Forelimb muscle (tissue), 1 donor: Measurements from ENCODE around the gene RAB27B. TPM values are rescaled to one million over a fixed set of nuclear protein-coding genes. Genes with fewer than 3 reads are reported as not detected.
"Not testable (repeated sequence)": the region's sequence is repeated elsewhere in the genome, so short reads cannot be mapped to it uniquely, and the experiment has no call there.

Experiments
- DNase-seq: peaks from one replicate; pipeline ENCODE4 v3.0.0-alpha.2; 2013; ENCODE audit warnings: low read depth
- polyA plus RNA-seq: library from polyadenylated mRNA; unstranded; fragments of 120-200 nt; gene quantifications from one replicate; pipeline ENCODE4 v1.2.1, GENCODE V29; 2013; ENCODE audit not compliant: insufficient read length

Gene RAB27B
- polyA plus RNA-seq, 1 donor, result 0.61 TPM

DNA sequence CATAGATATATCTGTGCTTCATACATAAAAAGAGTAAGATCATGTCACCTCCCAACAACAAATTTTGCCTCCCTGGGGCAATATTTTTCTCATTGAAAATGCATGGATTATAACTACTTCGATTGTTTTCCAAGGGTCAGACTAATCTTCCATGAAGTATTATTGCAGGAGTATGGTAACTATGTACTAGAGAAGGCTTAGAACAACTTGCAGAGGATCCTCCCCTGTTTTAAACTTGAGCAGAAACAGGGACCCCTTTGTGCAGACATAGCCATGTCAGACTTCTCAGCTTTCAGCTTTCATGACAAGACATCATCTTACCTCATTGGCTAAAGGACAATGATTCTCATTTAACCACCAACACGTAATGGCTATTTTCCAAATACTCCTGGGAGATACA lies 13.2 kb upstream of the RAB27B start:
- DNase-seq, result no peak

DNA sequence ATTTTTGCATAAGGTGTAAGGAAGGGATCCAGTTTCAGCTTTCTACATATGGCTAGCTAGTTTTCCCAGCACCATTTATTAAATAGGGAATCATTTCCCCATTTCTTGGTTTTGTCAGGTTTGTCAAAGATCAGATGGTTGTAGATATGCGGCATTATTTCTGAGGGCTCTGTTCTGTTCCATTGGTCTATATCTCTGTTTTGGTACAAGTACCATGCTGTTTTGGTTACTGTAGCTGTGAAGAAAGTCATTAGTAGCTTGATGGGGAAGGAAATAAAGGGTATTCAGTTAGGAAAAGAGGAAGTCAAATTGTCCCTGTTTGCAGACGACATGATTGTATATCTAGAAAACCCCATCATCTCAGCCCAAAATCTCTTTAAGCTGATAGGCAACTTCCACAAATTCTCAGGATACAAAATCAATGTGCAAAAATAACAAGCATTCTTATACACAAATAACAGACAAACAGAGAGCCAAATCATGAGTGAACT lies 7.4 kb upstream of the RAB27B start:
- not testable (repeated sequence) for DNase-seq

DNA sequence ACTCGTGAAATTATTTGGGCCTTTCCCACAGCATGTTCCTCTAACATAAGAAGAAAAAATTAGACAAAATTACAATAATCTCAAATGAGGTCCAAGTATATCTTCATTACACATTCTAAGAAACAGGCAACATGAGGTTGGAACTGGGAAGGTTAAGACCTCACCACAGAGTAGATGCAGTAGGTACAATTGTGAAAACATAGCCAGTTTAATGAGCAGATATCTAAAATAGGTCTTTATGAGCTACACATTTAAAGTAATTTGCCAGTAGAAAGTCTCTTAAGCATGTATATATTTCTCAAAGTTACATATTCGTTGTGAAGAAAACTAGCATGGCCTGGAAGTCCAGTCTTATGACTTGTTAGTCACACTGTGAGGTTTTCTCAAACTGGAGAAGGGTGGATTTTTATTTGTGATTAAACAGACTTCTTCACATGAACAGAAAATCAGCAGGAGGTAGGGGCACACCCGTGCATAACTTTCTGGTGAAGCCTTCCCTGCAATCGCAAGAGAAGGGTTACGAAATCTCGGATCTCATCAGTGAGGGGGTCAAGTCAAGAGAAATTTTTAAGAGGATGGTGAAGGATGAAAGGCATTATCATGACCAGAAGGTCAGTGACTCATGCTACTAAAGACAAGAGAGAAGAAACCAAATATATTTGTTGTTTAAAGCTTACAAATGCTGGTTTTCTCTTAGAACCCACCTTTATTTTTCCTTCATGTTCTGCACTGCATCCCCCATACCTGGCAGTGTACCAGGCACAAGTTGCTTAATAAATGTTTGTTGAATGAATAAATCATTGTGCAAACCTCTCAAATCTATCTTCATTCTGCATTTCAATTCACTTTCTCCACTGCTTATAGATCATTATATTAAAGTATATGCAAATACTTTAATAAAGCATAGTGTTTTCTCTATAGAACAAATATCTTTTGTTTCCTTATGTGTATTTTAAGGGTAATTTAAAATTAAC lies 5.1 kb upstream of the RAB27B start:
- DNase-seq, result no peak

DNA sequence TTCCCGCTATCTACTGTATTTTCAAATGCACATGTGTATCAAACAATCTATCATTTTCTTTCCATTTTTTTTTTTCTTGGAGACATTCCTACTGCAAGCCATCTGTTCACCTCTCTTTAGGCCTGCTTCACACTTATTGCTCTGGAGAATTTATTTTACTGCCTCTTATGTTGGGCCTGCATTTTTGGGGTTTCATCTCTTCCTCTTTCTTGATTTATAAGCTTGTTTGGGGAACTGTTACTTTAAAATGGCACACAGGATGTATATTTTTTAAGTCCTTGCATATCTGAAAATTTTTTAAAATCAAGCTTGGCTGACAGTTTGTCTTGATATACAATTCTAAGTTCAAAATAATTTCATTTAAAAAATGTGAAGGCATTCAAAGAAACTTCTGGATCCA lies 3.5 kb upstream of the RAB27B start:
- DNase-seq, result no peak

DNA sequence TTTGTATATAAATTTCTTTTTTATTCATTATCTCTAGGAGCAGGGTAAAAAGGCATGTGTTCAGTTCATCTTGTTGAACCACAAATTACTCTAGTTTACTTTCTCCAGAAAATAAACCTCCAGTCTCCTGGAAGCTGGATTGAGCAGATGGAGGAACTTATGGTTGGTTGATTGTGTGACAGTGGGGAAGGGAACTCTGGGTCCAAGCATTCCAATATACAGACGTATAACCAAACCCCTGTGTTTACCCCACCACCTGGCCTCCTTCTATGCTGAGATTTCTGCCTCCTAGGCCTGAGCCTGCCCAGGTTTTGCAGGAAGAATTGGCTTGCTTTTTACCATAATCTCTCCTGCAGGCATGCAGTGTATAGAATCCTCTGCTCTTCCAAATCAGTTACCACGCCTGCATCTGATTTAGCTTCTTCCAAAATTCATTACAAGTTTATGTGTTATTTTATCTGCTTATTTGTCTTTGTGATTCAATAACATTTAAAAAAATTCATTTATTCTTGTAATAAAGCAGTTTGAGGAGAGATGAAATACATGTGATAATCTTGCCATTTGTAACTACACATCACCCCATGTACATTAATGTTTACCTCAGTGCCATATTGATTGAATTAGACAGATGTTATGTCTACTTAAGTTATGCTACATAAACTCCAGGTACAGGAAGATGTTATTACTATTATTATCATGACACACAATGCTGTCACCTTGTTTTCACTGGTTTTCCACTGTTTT lies 2.5 kb upstream of the RAB27B start:
- DNase-seq, result no peak

DNA sequence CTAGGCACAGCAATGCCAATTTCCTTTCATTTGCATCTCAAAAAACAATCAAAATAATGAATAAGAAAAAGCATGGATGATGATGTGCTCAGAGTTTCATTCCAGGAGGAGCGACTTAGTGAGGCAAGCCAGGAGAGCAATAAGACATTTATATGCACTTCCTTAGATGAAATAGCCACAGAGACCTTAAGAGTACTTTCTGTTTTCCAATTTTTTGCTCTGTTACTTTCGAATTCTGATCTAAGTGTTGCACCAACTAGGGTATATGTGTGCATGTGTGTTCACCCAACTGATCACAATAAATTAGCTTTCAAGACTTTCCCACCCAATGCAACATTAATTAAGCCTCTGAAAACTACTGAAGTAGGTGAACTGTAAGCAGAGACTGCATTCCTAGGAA lies 709 bp downstream of the RAB27B start:
- no peak for DNase-seq

DNA sequence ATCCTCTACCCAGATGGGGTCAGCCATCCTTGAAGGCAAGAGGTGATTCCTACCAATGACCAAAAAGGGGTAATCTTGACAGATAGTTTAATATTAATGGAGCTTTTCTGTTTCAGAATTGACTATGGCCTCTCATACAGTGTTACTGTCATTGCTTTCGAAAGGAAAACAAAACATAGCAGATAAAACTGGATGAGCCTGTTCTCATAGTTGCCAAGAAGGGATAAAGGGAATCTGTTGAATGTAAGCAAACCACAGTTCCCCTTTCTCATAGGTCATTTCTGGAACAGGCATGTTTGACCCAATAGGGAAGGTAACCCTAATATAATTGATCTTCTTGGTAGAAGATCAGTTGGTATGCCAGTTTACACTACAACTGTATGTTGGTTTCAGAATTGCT lies 1.6 kb downstream of the RAB27B start:
- DNase-seq, result no peak

DNA sequence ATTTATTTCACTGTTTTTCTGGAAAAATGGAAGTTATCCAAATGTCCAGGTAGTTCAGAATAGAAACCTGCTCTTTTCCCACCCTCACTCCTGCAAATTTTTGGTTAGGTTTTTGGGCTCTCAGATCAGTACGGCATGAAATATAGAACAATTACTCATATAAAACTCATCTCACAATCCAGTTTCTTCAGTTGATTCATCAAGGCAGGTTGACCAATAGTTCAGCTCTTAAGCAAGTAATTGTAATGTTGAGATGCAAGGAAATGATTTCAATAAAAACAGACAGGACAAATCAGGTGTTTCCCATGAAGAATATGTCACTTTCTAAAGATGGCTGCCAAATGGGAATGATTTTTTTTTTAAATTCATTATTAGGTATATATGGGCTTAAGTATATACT lies 2.0 kb downstream of the RAB27B start:
- no peak for DNase-seq

DNA sequence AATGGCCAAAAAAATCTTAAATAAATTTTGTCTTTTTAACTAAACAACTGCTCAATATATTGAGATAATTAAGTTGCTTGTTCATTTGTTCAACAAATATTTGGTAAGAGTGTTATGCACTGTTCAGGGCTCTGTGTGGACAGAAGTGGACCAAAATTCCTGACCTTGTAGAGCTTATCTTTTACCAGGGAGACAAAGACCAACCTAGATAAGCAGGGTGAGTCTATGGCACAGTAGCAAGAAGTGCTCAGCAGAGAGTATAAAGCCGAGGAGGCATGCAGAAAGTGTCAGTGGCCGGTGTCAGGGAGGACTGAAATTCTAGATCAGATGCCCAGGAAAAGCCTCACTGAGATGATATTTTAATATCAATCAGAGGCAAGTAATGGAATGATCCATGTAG lies 2.6 kb downstream of the RAB27B start:
- no peak for DNase-seq

DNA sequence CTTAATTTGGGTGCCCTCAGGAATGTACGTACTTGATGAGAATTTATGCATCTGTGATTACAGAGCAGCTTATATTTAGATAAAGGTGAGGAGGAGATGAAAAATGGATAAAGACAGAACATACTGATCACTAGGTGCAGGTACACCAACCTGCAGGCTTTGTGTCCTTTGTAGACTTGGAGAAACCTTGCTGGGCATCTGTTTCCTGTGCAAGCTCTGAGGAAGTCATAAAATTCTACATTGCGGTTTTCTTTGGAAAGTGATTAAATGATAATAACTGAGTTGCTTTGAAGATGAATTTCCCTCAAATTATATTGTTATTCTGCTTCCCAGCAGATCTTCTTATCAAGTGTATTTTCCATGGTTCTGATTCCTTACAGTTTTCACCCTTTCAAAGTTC lies 7.7 kb downstream of the RAB27B start:
- no peak for DNase-seq

DNA sequence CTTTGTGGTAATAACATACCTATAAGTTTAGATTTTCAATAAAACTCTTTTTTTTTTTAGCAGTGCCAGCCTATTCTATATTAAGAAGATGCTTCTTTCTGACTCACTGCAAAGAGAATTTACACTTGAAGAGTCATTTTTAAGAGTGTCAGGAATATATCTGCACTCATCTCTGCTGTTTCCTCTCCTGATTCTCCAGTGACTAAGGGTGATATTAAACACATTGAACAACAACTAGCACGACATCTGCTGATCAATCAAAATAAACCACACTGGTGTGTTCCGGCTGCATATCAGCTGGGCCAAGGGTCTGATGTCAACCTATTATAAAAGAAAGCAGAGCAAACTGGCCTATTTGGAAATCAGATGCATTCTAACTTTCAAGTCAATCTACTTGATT lies 15.0 kb downstream of the RAB27B start:
- DNase-seq, result no peak

DNA sequence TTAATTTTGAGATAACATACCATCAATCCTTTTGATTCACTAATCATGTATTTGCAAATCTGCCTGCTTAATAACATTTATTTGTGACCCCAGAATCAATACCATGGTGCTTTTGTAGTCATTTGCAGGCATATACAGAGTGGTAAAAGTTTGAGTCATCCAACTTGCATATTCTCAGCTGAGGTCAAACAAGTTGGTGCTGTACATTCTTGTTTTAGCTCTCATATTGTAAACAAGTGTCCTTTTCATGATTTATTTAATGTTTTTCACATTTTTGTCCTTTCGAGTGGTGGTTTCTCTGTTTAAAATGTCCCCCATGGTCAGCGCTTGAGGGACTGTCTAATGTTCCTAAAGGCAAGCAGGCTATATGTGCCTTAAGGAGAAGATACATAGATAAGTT lies 17.5 kb downstream of the RAB27B start:
- no peak for DNase-seq

DNA sequence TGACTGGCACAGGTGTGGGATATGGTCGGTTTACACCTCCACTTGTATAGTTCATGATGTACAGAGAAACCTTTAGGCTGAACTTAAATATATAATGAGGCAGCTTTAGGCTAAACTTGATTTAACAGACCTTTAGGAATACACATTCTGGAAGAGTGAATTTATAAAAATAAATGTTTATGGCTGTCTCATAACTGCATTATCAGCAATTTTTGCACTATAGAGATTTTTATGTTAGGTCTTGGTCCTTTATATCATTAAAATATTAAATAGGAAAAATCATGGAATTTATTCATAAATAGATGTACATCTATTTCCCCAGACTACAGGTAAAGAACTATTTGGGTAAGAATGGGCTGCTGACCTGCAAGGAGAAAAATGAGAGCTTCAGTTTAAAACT lies 19.8 kb downstream of the RAB27B start:
- no peak for DNase-seq

DNA sequence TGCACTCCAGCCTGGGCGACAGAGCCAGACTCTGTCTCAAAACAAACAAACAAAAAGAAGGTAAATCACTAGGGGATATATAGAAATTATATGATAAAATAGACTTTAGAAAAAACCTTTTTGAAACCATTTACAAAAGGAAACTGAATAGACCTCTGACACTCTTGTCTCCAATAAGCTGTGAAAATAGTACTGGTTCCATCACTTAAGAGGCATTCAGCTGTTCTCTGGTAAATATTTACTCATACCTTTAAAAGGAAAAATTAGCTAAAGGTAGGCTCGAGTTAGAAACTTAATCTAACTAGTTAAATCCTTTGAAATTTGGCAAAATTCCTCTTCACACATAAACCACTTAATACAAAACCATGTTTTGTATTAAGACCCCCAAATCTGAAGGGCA lies 21.4 kb downstream of the RAB27B start:
- no peak for DNase-seq

DNA sequence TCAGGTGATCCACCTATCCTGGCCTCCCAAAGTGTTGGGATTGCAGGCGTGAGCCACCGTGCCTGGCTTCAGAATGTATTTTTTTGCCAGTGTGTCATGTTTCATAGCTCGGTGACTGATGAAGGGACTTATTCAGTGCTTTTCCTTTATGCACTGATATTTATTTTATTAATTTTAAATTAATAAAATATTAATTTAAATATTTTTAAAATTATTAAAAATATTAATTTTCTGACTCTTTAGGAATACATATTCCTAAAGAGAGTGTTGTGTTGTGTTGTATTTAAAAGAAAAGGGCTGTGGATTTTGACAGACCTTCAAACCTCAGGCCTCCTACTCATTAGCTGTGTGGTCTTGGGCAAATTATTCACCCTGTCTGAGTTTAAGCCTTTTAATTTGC lies 22.3 kb downstream of the RAB27B start:
- no peak for DNase-seq

DNA sequence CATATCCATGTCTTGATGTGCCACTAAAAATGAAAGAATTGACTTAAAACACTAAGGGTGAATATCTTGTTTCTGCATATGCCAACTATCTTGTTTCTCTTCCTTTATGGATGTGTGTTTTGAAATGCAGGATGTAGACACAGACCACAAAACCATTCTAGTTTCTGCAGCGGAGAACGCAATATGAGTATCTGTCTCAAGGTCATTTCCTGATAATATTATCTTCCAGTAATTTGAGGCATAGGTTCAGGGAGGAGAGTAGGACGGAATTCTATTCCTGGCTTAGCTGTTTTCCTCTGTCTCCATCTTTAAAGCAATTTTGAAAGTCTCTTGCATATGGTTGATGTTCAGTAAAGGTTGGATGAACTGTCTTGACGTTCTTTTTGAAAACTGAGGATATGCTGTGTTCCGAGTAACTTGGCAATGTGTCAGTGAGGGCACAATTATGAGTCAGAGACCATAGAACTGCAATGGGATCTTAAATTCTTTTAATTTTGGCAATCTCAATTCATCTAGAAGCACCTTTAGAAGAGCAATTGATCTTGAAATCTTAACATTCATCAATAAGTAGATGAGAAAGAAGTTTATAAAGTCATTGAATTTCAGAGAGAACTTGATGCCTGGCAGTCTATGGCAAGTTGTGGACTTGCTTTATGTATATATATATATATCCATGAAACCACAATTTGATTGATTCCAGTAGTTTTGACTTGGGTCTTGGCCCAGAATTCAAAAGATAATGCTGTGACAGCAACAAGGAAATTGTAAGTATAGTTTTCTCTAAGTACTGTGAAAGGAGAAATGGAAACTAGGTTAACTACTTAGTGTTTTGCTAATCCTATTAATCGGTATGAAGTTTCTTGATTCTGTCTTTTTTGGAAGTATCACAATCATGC lies 24.8 kb downstream of the RAB27B start:
- no peak for DNase-seq

DNA sequence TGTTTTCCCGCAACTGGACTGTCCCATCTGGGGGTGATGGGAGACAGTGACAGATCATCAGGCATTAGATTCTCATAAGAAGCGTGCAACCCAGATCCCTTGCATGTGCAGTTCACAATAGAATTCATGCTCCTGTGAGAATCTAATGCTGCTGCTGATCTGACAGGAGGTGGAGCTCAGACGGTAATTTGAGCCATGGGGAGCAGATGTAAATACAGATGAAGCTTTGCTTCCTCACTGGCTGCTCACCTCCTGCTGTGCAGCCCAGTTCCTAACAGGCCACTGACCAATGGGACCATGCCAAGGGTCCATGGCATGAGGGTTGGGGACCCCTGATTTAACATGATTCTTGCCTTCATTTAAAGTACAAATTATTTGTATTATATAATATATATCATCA lies 26.8 kb downstream of the RAB27B start:
- DNase-seq, result not testable (repeated sequence)

DNA sequence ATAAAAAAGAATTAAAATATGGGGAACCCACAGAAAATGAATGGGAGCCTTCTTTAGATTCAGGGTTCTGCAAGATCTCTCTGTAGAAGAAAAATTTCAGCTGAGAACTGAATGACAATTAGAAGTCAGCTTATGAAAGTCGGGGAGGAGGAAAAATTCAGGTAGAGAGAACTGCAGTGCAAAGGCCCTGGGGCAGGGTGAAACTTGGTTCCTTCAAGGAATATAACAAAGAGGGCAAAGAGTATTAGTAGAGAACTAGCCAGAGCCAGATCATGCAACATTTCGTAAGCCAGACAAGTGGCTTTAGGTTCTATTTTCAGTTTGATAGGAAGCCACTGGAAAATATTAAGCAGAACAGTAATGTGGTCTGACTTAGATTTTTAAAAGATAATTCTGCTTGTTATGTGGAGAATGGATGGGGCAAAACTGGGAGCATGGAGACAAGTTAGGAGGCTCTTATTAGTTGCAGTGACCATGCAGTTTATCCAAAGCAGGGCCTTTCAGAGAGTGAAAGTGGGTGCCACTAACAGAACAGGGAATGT lies 27.9 kb downstream of the RAB27B start:
- DNase-seq, result no peak

DNA sequence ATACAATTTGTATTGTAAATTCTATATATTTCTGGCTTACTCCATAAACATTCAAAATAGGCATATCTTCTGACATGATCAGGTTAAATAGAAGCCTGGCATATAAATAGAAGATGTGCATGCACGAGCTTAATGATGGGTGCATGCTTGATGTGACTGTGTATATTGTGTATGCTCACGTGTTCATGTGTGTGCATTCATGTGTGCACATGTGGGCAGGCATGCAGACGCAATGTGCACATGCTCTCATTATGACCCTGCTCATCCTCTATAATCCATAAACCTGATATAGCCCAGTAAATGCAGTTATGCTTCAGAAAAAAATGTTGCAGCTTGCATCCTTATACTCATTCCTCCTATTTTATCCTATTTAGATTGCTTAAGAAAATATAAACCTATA lies 29.2 kb downstream of the RAB27B start:
- DNase-seq, result no peak

DNA sequence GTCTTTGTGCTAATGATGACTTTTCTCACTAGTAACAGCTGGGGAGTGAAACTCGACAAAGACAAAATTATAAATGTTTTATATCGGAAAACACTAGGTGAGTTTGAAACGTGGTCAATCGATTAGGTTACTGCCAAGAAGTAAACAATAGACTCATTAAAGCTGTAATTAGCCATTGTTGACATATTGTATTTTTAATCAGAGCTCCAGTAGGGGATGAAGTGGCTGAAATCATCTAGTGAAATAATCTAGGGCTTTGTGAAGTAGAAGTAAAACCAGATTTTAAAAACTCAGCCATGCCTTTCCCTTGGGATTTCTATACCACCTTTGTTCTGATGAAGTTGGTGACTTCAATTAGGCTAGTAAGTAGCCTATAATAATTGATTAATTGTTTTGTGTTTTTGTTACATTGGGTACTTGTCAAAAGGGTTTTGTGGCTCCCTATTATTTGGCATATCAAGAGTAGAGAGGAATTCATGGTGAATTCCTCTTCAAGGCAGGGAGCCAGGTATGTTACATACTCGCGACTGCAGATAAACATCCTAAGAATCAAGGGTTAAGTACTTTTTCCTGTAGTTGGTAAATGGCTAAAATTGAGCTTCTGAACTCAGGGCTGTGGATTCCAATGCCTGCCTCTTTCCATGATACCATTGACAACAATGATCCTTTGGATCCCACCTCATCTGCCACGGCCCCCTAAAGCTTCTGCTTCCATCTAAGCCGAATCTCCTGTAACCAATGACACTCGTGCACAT lies 31.6 kb downstream of the RAB27B start:
- DNase-seq, result no peak

DNA sequence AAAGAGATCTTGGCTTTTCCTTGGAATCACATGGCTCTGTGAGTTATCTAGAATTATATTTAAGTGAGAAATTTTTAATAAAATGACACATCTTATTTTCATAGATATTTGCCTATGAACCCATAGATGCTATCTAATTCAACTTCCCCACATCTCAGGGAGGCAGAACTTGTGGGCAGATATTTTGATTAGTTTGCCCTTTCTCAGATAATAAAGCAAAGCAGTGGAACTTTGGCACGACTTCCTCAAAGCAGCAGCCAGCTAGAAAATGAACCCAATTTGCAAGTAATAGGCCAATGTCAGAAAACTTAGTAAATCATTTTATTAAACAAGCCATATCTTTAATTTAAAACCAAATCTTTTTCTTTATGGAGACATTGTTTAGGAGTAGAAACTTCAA lies 32.7 kb downstream of the RAB27B start:
- DNase-seq, result no peak
